ENCODE measurements around the gene FOXN4. TPM values are rescaled to one million over a fixed set of nuclear protein-coding genes. Genes with fewer than 3 reads are reported as not detected.

Gene FOXN4
- total RNA-seq, 4 donors from 2014 or later: not detected

DNA sequence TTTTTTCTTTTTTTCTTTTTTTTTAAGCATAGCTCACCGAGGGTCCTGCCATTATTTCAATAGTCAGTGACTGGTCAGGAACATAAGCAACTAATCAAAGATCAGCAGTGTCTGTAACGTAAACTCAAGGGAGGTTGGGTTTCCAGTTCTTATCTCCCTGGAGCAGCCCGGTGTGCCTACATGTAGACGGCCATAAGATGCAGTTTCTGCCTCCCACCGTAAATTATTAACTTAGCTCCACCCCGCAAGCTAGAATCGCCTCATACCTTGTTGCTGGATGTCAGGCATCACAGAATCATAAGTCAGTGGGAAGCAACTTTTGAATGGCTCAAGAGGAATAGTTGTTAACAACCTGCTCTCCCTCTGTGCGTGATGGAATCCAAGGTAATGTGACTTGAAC is 38.5 kb upstream of the FOXN4 start, which contains the start of gene MYO1H:
TSS of gene MYO1H (plus strand) at position 312 of the 400 bp plus-strand sequence. CDS start at position 373, 61 bp downstream.
- H3K36me3 ChIP-seq: no peaks in the 10 kb centered on the region
- DNase-seq: no peak
- H3K4me3 ChIP-seq: no peak within 1 kb of the TSS
- H3K27ac ChIP-seq: no peak within 1 kb of the TSS
- H3K27me3 ChIP-seq: peaks cover 0 to 10% (median 0%) of the 10 kb centered on the region in 4 donors
- H3K9me3 ChIP-seq: no peaks in the 10 kb centered on the region
- intact Hi-C loops (cut with DNase I): no loop called here
- no peaks in the 10 kb centered on the region for H3K4me1 ChIP-seq
- TF ChIP-seq, protein P1, sequence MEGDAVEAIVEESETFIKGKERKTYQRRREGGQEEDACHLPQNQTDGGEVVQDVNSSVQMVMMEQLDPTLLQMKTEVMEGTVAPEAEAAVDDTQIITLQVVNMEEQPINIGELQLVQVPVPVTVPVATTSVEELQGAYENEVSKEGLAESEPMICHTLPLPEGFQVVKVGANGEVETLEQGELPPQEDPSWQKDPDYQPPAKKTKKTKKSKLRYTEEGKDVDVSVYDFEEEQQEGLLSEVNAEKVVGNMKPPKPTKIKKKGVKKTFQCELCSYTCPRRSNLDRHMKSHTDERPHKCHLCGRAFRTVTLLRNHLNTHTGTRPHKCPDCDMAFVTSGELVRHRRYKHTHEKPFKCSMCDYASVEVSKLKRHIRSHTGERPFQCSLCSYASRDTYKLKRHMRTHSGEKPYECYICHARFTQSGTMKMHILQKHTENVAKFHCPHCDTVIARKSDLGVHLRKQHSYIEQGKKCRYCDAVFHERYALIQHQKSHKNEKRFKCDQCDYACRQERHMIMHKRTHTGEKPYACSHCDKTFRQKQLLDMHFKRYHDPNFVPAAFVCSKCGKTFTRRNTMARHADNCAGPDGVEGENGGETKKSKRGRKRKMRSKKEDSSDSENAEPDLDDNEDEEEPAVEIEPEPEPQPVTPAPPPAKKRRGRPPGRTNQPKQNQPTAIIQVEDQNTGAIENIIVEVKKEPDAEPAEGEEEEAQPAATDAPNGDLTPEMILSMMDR (IDR thresholded peaks at IDR 0.05): no peak
- TF ChIP-seq POLR2A (IDR thresholded peaks at IDR 0.05): no peak
- 62 to 72% methylated on average over 8 of the region's 8 CpGs for WGBS, 2 donors

DNA sequence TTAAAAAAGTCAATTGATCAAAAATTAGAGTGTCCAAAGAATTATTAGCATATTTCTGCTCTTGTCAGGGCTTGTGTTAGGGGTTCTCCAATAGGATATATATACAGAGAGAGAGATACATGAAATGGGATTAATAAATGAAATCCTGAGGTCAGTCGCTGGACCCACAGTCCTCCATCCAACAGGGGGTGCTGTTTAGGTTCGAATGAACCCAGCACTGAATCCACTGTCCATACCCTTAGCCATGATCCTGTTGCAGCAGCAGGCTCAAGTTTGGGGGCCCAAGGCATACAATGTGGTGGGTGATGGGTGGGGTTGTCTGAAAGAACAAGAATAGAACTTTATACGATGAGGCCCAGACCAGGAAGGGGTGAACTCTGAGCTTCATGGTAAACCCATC is 37.8 kb upstream of the FOXN4 start:
- H3K9me3 ChIP-seq: no peaks in the 10 kb centered on the region
- no peak for DNase-seq
- 79 to 87% methylated on average over 3 of the region's 3 CpGs for WGBS, 2 donors
- no peaks in the 10 kb centered on the region for H3K4me1 ChIP-seq
- H3K27ac ChIP-seq: no peak overlapping the region
- intact Hi-C loops (cut with DNase I): no loop called here
- TF ChIP-seq, protein P1 (IDR thresholded peaks at IDR 0.05): no peak
- TF ChIP-seq POLR2A (IDR thresholded peaks at IDR 0.05): no peak
- H3K4me3 ChIP-seq: no peak overlapping the region
- H3K27me3 ChIP-seq: peaks cover 0 to 6% (median 0%) of the 10 kb centered on the region in 4 donors
- H3K36me3 ChIP-seq: no peaks in the 10 kb centered on the region

DNA sequence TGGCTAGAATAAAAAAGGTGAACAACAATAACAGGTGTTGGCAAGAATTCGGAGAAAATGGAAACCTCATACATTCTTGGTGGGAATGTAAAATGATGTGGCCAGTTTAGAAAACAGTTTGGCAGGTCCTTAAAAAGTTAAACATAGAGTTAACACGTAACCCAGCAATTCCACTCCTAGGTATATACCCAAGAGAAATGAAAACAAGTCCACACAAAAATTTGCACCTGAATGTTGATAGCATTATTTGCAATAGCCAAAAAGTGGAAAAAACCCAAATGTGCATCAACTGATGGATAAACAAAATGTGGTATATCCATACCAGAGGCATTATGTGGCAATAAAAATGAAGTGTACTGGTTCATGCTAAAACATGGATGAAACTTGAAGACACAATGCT is 36.3 kb upstream of the FOXN4 start:
- intact Hi-C loops (cut with DNase I): no loop called here
- TF ChIP-seq POLR2A (IDR thresholded peaks at IDR 0.05): no peak
- TF ChIP-seq, protein P1 (IDR thresholded peaks at IDR 0.05): no peak
- Histone ChIP-seq H3K27ac (no peak overlapping the region), H3K4me3 (no peak overlapping the region), H3K27me3 (peaks cover 0 to 6% (median 0%) of the 10 kb centered on the region in 4 donors), H3K36me3 (no peaks in the 10 kb centered on the region), H3K9me3 (no peaks in the 10 kb centered on the region), H3K4me1 (no peaks in the 10 kb centered on the region)
- WGBS, 2 donors: 65 to 90% methylated on average over 2 of the region's 2 CpGs
- no peak for DNase-seq

DNA sequence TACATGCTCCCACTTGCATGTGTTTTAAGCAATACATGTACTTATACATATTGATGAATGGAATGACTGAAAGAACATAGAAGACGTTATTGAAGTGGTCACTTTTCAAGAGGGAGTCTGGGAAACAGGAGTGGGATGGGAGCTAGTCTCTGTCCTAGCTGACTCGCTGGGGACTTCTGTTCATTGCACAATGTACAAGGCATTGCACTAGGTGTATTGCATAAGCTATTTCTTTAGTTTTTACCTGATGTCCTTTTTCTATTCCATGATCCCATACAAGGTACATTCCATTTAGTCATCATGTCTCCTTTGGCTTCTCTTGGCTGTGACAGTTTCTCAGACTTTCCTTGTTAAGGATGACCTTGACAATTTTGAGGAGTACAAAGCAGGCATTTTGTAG is 34.6 kb upstream of the FOXN4 start:
- intact Hi-C loops (cut with DNase I): no loop called here
- H3K4me3 ChIP-seq: no peak overlapping the region
- WGBS, 2 donors: 36 to 37% methylated on average over 2 of the region's 2 CpGs
- peaks cover 0 to under 1% (median 0%) of the 10 kb centered on the region in 4 donors for H3K27me3 ChIP-seq
- TF ChIP-seq POLR2A (IDR thresholded peaks at IDR 0.05): no peak
- TF ChIP-seq, protein P1 (IDR thresholded peaks at IDR 0.05): no peak
- DNase-seq: no peak
- H3K27ac ChIP-seq: no peak overlapping the region
- no peaks in the 10 kb centered on the region for H3K4me1 ChIP-seq
- no peaks in the 10 kb centered on the region for H3K36me3 ChIP-seq
- no peaks in the 10 kb centered on the region for H3K9me3 ChIP-seq

DNA sequence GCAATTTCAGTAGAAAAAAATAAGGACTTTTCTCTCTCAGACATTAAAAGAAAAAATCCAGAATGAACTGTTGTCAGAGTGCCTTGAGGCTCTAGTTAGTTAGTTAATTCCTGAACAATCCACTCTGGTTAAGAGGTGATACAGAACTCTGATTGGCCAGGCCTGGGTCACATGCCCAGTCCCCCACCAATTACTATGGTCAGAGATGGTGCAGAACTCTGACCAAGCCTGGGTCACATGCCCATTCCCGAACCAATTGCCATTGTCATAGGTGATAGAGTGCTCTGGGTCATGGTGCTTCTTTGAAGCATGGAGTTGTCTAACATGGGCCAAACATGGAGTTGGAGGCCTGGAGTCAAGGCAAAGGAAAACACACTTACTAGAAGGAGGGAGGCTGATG is 27.5 kb upstream of the FOXN4 start:
- Histone ChIP-seq H3K36me3 (no peaks in the 10 kb centered on the region), H3K27ac (no peak overlapping the region), H3K27me3 (peaks cover 0 to 7% (median 0%) of the 10 kb centered on the region in 4 donors), H3K9me3 (no peaks in the 10 kb centered on the region), H3K4me1 (no peaks in the 10 kb centered on the region), H3K4me3 (no peak overlapping the region)
- 57% methylated on average over 1 of the region's 1 CpG; no CpG with 5 or more reads in 1 of the 2 donors for WGBS, 2 donors
- DNase-seq: no peak
- no peak for TF ChIP-seq POLR2A (IDR thresholded peaks at IDR 0.05)
- TF ChIP-seq, protein P1 (IDR thresholded peaks at IDR 0.05): no peak
- intact Hi-C loops (cut with DNase I): no loop called here
